Measurements from ENCODE around the gene RMND5B. TPM values are rescaled to one million over a fixed set of nuclear protein-coding genes. Genes with fewer than 3 reads are reported as not detected.

RMND5B gene
- total RNA-seq, 1 experiment from 2014 or later: 30.3 TPM

DNA sequence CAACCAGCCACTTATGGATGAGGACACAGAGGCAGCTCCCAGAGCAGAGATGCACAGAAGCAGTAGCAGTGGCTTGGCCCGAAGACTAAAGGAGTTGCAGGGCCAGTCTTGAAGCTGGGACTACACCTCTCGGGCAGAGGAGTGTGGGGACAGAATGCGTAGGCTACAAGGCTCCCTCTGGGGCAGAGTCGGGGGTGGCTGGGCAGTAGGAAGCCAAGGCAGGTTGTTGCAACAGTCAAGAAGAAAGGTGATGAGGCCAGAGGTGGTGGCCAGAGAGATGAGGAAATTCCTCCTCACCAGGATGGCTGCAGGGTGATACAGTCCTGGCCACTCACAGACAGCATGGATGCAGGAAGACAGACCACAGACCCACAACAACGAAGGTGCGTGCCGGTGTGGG, 22.4 kb upstream of the RMND5B start:
- Histone ChIP-seq H3K4me1 (replicated peaks; ENCODE audit: insufficient read depth) (peaks cover 84% of the 10 kb centered on the region), H3K4me2 (peak overlapping the region; percentile 73), H3F3A (ENCODE audit: insufficient read depth, low read depth) (peaks cover 58% of the 10 kb centered on the region), H3K27ac (peak overlapping the region; percentile 75), H3K9me3 (ENCODE audit: insufficient read depth, low read depth) (no peaks in the 10 kb centered on the region), H3K27me3 (ENCODE audit: insufficient read depth, low read depth) (no peaks in the 10 kb centered on the region), H3K79me2 (ENCODE audit: low read depth) (no peaks in the 10 kb centered on the region), H2AFZ (0 out of 2 replicates have a peak overlapping the region, but pooled peaks have one; percentile 20), H3K4me3 (no peak overlapping the region; the same call in 1 of the 2 replicates), H3K36me3 (ENCODE audit: low read depth) (no peaks in the 10 kb centered on the region), H3K9me2 (ENCODE audit: insufficient read depth) (no peaks in the 10 kb centered on the region), H4K20me1 (ENCODE audit: insufficient read depth) (no peaks in the 10 kb centered on the region)
- peak in 1 of 2 experiments; percentile 76 for DNase-seq
- ChIA-PET CTCF (no interaction called here), POLR2A (ENCODE audit: unreplicated experiment) (no interaction called here)
- no peak for TF ChIP-seq EZH2 (IDR thresholded peaks at IDR 0.05; ENCODE audit: low read depth)
- TF ChIP-seq, protein P1, sequence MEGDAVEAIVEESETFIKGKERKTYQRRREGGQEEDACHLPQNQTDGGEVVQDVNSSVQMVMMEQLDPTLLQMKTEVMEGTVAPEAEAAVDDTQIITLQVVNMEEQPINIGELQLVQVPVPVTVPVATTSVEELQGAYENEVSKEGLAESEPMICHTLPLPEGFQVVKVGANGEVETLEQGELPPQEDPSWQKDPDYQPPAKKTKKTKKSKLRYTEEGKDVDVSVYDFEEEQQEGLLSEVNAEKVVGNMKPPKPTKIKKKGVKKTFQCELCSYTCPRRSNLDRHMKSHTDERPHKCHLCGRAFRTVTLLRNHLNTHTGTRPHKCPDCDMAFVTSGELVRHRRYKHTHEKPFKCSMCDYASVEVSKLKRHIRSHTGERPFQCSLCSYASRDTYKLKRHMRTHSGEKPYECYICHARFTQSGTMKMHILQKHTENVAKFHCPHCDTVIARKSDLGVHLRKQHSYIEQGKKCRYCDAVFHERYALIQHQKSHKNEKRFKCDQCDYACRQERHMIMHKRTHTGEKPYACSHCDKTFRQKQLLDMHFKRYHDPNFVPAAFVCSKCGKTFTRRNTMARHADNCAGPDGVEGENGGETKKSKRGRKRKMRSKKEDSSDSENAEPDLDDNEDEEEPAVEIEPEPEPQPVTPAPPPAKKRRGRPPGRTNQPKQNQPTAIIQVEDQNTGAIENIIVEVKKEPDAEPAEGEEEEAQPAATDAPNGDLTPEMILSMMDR (conservative IDR thresholded peaks at IDR 0.05): no peak
- intact Hi-C loops (cut with micrococcal nuclease; ENCODE audit: unreplicated experiment): loop anchor here (2.0 kb wide), 1 partner anchor 16 kb away; no protein-coding TSS in a partner anchor
- no TSS peak for BruUV-seq (replicated peaks)

DNA sequence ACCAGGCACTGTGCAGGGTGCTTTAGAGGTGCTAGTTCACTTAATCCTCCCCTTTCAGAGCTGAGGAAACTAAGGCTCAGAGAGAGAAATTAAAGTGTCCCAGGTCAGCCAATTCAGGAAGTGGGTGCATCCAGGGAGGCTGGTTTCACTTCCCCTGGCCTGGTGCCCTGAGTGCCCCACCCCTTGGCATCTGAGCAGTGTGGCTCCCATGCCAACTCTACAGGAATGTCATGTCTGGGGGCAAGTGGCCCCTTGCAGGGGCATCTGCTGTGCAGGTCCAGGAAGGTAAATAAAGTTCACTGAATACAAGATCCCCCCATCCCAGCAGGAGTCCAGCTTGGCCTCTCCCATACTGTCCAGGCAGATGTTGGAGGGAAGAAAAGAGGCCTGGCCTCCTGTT, 21.8 kb upstream of the RMND5B start:
- no peak overlapping the region; the same call in 1 of the 2 replicates for H3K4me3 ChIP-seq
- BruUV-seq (replicated peaks): no TSS peak
- CTCF ChIA-PET: interaction anchor here (0.5 kb wide), 1 partner anchor 738 kb away, joined by 9 read pairs; no protein-coding TSS in a partner anchor

GRCh38 chr5:178110511-178110910, 20.3 kb upstream of the RMND5B start:
- BruUV-seq (replicated peaks): no TSS peak
- H3F3A ChIP-seq (ENCODE audit: insufficient read depth, low read depth): peaks cover 55% of the 10 kb centered on the region
- H3K27me3 ChIP-seq (ENCODE audit: insufficient read depth, low read depth): no peaks in the 10 kb centered on the region
- no peak overlapping the region for H3K4me3 ChIP-seq
- H3K27ac ChIP-seq: no peak overlapping the region
- H3K4me2 ChIP-seq: no peak overlapping the region
- no peaks in the 10 kb centered on the region for H3K9me2 ChIP-seq (ENCODE audit: insufficient read depth)
- no peaks in the 10 kb centered on the region for H3K36me3 ChIP-seq (ENCODE audit: low read depth)
- no peak for DNase-seq
- H3K9me3 ChIP-seq (ENCODE audit: insufficient read depth, low read depth): no peaks in the 10 kb centered on the region
- H4K20me1 ChIP-seq (ENCODE audit: insufficient read depth): no peaks in the 10 kb centered on the region
- peaks cover 69% of the 10 kb centered on the region for H3K4me1 ChIP-seq (replicated peaks; ENCODE audit: insufficient read depth)
- POLR2A ChIA-PET (ENCODE audit: unreplicated experiment): no interaction called here
- H3K79me2 ChIP-seq (ENCODE audit: low read depth): no peaks in the 10 kb centered on the region; the same call in 1 of the 2 replicates
- TF ChIP-seq, protein P1 (conservative IDR thresholded peaks at IDR 0.05): no peak
- TF ChIP-seq EZH2 (IDR thresholded peaks at IDR 0.05; ENCODE audit: low read depth): no peak
- CTCF ChIA-PET: interaction anchor here (0.7 kb wide), 1 partner anchor 102 kb away, joined by 3 read pairs; no protein-coding TSS in a partner anchor
- intact Hi-C loops (cut with micrococcal nuclease; ENCODE audit: unreplicated experiment): no loop called here
- no peak overlapping the region for H2AFZ ChIP-seq

More for the DNA sequence above, 21.8 kb upstream of the RMND5B start:
- H3K4me2 ChIP-seq: peak overlapping the region; percentile 73
- H3K27me3 ChIP-seq (ENCODE audit: insufficient read depth, low read depth): no peaks in the 10 kb centered on the region
- POLR2A ChIA-PET (ENCODE audit: unreplicated experiment): no interaction called here
- H2AFZ ChIP-seq: no peak overlapping the region
- TF ChIP-seq EZH2 (IDR thresholded peaks at IDR 0.05; ENCODE audit: low read depth): no peak
- TF ChIP-seq, protein P1 (conservative IDR thresholded peaks at IDR 0.05): no peak
- H3K9me3 ChIP-seq (ENCODE audit: insufficient read depth, low read depth): no peaks in the 10 kb centered on the region
- intact Hi-C loops (cut with micrococcal nuclease; ENCODE audit: unreplicated experiment): loop anchor here (2.0 kb wide), 1 partner anchor 16 kb away; no protein-coding TSS in a partner anchor
- peak overlapping the region; percentile 75 for H3K27ac ChIP-seq
- H3K36me3 ChIP-seq (ENCODE audit: low read depth): no peaks in the 10 kb centered on the region
- H3F3A ChIP-seq (ENCODE audit: insufficient read depth, low read depth): peaks cover 55% of the 10 kb centered on the region
- H3K79me2 ChIP-seq (ENCODE audit: low read depth): no peaks in the 10 kb centered on the region; the same call in 1 of the 2 replicates
- H4K20me1 ChIP-seq (ENCODE audit: insufficient read depth): no peaks in the 10 kb centered on the region
- peaks cover 79% of the 10 kb centered on the region for H3K4me1 ChIP-seq (replicated peaks; ENCODE audit: insufficient read depth)
- peak; percentile 54 for DNase-seq
- H3K9me2 ChIP-seq (ENCODE audit: insufficient read depth): no peaks in the 10 kb centered on the region

All from PC-9 (cell line).